Measurements from ENCODE around the gene TLE4.
A peak's percentile ranks its signal among the peaks of the same experiment; 100 is the strongest.

TLE4 gene

GRCh38 chr9:79564105-79564504 is 7.7 kb upstream of the TLE4 start:
- FAIRE-seq (no peak), DNase-seq (ENCODE audit: insufficient read length, low spot score) (no peak)
- no peak for TF ChIP-seq POLR2A (IDR thresholded peaks at IDR 0.05; ENCODE audit: low read depth, low read length)

- FAIRE-seq: peak; percentile 79
- TF ChIP-seq POLR2A (IDR thresholded peaks at IDR 0.05; ENCODE audit: low read depth, low read length): no peak
- DNase-seq (ENCODE audit: insufficient read length, low spot score): no peak
Observed at GRCh38 chr9:79565245-79565644, 6.5 kb upstream of the TLE4 start.

- no peak for TF ChIP-seq POLR2A (IDR thresholded peaks at IDR 0.05; ENCODE audit: low read depth, low read length)
- DNase-seq (ENCODE audit: insufficient read length, low spot score) (no peak), FAIRE-seq (no peak)
Observed at GRCh38 chr9:79567671-79568098, 4.1 kb upstream of the TLE4 start.

- no peak for TF ChIP-seq POLR2A (IDR thresholded peaks at IDR 0.05; ENCODE audit: low read depth, low read length)
- FAIRE-seq: no peak
- no peak for DNase-seq (ENCODE audit: insufficient read length, low spot score)
Observed at GRCh38 chr9:79568337-79569101, 3.2 kb upstream of the TLE4 start.

- TF ChIP-seq POLR2A (IDR thresholded peaks at IDR 0.05; ENCODE audit: low read depth, low read length): no peak; the same call in 1 of the 2 replicates
- FAIRE-seq: peak; percentile 58
- DNase-seq (ENCODE audit: insufficient read length, low spot score): no peak
Observed at GRCh38 chr9:79569814-79570447, 1.8 kb upstream of the TLE4 start.

GRCh38 chr9:79570448-79571308 is 1.1 kb upstream of the TLE4 start:
- FAIRE-seq: no peak
- peak; percentile 82 for DNase-seq (ENCODE audit: insufficient read length, low spot score)
- peak; percentile 57; the same call in 1 of the 2 replicates for TF ChIP-seq POLR2A (IDR thresholded peaks at IDR 0.05; ENCODE audit: low read depth, low read length)

- DNase-seq (ENCODE audit: insufficient read length, low spot score) (no peak), FAIRE-seq (no peak)
- 0 out of 2 replicates have a peak, but pooled peaks have one; percentile 22 for TF ChIP-seq POLR2A (IDR thresholded peaks at IDR 0.05; ENCODE audit: low read depth, low read length)
Observed at GRCh38 chr9:79572032-79572607, 355 bp downstream of the TLE4 start.

- DNase-seq (ENCODE audit: insufficient read length, low spot score) (peak; percentile 45), FAIRE-seq (no peak)
- no peak for TF ChIP-seq POLR2A (IDR thresholded peaks at IDR 0.05; ENCODE audit: low read depth, low read length)
Observed at GRCh38 chr9:79572608-79573411, 1.0 kb downstream of the TLE4 start.

GRCh38 chr9:79573412-79573923 is 1.7 kb downstream of the TLE4 start:
- no peak for TF ChIP-seq POLR2A (IDR thresholded peaks at IDR 0.05; ENCODE audit: low read depth, low read length)
- FAIRE-seq: peak; percentile 80
- DNase-seq (ENCODE audit: insufficient read length, low spot score): no peak

- no peak for DNase-seq (ENCODE audit: insufficient read length, low spot score)
- no peak for FAIRE-seq
- TF ChIP-seq POLR2A (IDR thresholded peaks at IDR 0.05; ENCODE audit: low read depth, low read length): no peak
Observed at GRCh38 chr9:79574136-79574535, 2.4 kb downstream of the TLE4 start.

GRCh38 chr9:79574781-79575180 is 3.0 kb downstream of the TLE4 start:
- FAIRE-seq: peak; percentile 95
- no peak for DNase-seq (ENCODE audit: insufficient read length, low spot score)
- TF ChIP-seq POLR2A (IDR thresholded peaks at IDR 0.05; ENCODE audit: low read depth, low read length): no peak

- no peak for TF ChIP-seq POLR2A (IDR thresholded peaks at IDR 0.05; ENCODE audit: low read depth, low read length)
- FAIRE-seq (no peak), DNase-seq (ENCODE audit: insufficient read length, low spot score) (no peak)
Observed at GRCh38 chr9:79575547-79575946, 3.8 kb downstream of the TLE4 start.
